ENCODE data around the gene AGR3.

AGR3 gene

DNA sequence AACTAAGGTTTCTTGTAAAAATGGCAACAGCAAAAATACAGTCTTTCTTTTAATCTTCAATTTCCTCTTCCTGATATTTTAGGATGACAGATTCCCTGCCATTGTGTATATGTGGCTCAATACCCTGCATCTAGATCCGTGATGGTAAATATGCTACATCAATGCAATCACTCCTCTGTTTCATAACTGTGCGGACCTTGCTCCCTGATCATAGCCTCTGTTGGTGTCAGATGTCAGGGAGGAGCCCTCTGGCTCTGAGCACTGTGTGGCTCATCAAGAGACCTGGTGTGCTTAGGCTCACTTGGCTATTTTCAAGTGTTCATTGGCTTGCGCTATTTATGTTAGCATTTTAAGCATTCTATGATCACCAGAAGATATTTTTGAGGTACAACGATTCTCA is 33.0 kb upstream of the AGR3 start:
- no peak for DNase-seq (ENCODE audit: low spot score)
- TF ChIP-seq, protein P1, sequence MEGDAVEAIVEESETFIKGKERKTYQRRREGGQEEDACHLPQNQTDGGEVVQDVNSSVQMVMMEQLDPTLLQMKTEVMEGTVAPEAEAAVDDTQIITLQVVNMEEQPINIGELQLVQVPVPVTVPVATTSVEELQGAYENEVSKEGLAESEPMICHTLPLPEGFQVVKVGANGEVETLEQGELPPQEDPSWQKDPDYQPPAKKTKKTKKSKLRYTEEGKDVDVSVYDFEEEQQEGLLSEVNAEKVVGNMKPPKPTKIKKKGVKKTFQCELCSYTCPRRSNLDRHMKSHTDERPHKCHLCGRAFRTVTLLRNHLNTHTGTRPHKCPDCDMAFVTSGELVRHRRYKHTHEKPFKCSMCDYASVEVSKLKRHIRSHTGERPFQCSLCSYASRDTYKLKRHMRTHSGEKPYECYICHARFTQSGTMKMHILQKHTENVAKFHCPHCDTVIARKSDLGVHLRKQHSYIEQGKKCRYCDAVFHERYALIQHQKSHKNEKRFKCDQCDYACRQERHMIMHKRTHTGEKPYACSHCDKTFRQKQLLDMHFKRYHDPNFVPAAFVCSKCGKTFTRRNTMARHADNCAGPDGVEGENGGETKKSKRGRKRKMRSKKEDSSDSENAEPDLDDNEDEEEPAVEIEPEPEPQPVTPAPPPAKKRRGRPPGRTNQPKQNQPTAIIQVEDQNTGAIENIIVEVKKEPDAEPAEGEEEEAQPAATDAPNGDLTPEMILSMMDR (IDR thresholded peaks at IDR 0.05; ENCODE audit: extremely low read depth, missing control alignments), result no peak

DNA sequence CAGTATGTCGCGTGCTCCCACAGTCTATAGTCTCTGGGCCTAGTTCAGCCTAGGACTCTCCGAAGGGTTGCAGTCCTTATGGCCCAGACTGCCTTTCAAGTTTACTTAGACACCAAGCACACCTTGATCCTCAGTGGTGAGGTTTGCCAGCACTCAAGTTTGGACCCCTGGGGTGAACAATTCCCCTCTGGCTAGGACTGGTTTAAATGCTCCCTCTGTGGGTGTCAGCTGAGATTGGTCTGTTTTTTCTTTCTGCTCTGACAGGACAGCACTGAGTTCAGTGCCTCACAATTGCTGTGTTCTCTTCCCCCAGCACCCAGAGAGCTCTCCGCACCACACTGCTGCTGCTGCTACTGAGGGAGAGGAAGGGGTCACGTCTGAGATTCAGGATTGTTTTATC is 31.9 kb upstream of the AGR3 start:
- no peak for DNase-seq (ENCODE audit: low spot score)
- TF ChIP-seq, protein P1 (IDR thresholded peaks at IDR 0.05; ENCODE audit: extremely low read depth, missing control alignments), result no peak

DNA sequence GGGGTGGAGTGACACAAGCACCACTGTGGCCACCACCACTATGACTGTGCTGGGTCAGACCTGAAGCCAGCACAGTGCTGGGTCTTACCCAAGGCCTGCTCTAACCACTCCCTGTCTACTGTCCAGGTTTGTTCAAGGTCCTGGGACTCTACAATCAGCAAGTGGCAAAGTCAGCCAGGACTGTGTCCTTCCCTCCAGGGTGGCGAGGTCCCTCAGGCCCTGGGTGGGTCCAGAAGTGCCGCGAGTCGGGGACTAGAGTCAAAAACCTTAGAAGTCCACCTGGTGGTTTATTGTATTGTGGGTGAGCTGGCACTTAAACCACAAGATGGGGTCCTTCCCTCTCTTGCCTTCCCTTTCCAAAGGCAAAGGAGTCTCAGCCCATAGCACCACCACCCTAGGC is 30.8 kb upstream of the AGR3 start:
- TF ChIP-seq, protein P1 (IDR thresholded peaks at IDR 0.05; ENCODE audit: extremely low read depth, missing control alignments), result no peak
- DNase-seq (ENCODE audit: low spot score), result no peak

DNA sequence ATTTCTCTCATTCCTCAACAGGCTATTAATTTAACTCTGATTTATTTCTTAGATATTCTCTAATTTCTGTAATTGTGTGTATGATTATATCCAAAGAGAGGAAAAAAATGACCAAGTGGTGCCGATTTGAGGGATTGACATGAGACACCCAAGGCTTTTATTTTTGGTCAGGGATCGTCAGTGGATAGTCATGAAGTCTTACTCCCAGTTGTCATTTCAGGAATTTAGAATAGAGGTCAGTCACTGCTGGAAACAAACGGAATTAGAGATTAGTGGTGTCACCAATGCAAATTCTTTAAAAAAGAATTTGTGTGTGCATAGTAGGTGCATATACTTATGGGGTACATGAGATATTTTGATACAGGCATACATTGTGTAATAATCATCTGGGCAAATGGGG is 26.8 kb upstream of the AGR3 start:
- DNase-seq (ENCODE audit: low spot score), result no peak
- TF ChIP-seq, protein P1 (IDR thresholded peaks at IDR 0.05; ENCODE audit: extremely low read depth, missing control alignments), result no peak

DNA sequence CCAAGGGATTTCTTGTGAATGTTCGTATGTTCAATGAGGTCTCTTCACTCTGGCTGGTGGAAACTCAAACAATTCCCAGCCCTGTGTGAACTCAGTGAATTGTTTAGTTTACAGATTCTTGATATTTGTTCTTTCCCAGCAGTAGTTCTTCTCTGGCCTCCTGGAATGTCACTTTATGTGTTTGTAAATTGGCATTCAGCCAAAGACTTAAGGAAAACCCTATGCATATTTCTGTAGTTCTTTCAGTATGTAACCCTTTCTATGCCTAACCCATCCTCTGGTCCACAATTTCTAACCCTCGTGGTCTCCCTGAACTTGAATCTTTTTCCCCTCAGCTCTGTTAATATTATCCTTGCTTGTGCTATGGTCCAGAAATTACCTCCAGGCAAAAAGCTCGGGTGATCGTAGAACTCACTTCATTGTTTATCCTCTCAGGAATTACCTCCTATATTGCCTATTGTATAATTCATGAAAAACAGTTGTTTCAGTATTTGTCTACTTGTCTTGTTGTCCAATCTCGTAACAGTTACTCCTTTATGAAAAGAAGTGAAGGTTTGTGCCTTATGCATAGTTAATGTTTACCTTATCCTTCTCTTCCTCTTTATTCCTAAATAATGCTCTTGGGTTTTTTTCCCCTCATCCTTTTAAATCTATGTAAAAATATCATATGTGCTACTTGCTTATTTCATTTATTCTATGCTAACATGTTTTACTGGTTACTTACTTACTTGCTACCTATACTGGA is 23.7 kb upstream of the AGR3 start:
- TF ChIP-seq, protein P1 (IDR thresholded peaks at IDR 0.05; ENCODE audit: extremely low read depth, missing control alignments), result no peak
- no peak for DNase-seq (ENCODE audit: low spot score)

DNA sequence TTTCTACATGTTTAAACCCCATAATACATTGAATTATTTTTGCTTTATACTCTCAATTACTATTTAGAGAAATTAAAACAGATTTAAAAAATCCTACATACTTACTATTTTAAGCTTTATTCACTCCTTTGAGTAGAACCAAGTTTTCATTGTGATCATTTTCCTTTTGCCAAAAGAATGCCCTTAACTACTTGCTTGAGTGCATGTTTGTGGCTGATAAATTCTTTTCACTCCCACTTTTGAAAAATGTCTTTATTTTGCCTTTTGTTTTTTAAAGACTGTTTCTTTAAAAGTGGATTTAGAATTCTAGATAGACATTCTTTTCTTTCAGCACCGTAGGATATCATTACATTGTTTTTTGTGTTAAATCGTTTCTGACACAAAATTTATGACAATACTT is 22.3 kb upstream of the AGR3 start:
- TF ChIP-seq, protein P1 (IDR thresholded peaks at IDR 0.05; ENCODE audit: extremely low read depth, missing control alignments), result no peak
- DNase-seq (ENCODE audit: low spot score), result no peak

DNA sequence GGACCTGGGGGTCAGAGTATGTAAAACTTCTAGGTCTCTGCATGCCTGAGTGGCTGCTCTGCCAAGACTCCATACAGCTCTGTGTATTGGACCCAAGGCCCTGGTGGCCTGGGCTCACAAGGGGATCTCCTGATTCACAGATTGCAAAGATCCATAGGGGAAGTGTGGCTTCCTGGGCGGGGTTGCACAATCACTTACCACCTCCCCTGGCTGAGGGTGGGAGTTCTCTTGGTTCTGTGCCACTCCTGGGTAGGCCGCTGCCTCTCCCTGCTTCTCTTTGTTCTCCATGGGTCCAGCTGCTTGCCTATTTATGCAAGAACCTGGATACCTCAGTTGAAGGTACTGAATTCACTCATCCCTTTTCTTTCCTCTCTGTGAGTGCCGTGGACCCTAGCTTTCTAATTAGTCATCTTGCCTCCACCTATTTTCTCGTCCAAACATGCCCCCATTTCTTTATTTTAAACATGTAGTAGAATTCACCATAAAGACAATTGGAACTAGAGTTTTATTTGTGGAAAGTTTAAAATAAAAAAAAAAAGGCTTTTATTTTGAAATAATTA is 18.5 kb upstream of the AGR3 start:
- DNase-seq (ENCODE audit: low spot score), result no peak
- TF ChIP-seq, protein P1 (IDR thresholded peaks at IDR 0.05; ENCODE audit: extremely low read depth, missing control alignments), result no peak
